GM12801 (cell line): ENCODE measurements around the gene UBXN4.

Experiments
- CTCF ChIP-seq: IDR thresholded peaks from one replicate; pipeline ENCODE4 v1.5.1; 2011; ENCODE audit warnings: control low read depth; ENCODE audit not compliant: insufficient read length; ENCODE audit errors: extremely low read depth

The UBXN4 gene

DNA sequence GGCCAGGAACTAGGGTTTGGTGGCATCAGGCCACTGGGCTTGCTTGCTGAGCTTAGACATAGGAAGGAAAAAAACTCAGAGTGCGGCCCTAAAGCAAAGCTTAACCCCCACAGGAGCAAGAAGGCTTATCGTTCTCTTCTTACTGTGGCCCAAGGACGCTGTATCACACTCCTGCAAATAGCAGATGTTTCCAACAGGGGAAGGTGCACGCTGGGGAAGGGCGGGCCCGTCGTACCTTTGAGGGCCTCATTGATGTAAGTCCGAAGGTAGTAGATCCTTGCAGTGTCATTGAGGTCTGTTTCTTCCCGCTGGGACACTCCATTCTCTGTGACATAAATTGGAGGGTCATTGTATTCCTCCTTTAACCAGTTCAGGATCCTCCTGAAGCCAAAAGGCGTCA lies 48.8 kb downstream of the UBXN4 start:
- TF ChIP-seq CTCF = no peak

DNA sequence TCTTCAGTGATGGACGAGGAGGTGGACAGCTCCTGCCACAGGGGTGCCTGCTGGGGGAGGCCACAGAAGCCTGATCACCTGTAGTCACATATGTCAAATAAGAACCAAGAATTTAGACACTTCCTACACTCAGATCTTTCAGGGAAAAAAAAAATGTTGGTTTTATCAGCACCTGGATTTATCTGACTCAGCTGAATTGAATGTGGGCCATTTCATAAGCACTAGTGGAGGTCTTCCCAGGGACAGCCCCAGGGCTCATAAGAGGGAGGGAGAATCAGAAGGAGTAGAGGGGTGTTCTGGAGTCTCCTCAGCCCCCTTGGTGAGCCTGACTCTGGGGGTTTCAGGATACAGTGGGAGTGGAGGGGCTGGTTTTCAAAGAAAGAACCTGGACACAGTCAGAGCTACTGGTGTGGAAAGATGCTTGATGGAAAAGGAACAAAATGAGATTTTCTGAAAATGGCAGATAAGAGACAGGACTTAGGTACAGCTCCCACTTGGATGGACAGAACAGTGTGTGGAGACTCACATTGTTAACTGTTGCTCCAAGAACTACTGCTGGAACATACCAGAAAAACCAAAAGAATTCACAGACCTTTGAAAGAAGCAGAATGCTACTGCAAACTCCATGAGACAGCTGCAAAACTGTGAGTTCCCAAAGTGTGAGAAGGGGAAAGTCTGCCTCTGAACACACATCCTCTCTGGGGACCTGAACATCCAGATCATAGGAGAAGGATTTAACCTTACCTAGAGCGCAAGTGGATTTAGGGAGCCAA lies 49.9 kb downstream of the UBXN4 start:
- TF ChIP-seq CTCF = no peak

GRCh38 chr2:135792401-135793150 lies 50.9 kb downstream of the UBXN4 start:
- no peak for TF ChIP-seq CTCF

- TF ChIP-seq CTCF = no peak
Measured at GRCh38 chr2:135796606-135797005, 55.0 kb downstream of the UBXN4 start.

DNA sequence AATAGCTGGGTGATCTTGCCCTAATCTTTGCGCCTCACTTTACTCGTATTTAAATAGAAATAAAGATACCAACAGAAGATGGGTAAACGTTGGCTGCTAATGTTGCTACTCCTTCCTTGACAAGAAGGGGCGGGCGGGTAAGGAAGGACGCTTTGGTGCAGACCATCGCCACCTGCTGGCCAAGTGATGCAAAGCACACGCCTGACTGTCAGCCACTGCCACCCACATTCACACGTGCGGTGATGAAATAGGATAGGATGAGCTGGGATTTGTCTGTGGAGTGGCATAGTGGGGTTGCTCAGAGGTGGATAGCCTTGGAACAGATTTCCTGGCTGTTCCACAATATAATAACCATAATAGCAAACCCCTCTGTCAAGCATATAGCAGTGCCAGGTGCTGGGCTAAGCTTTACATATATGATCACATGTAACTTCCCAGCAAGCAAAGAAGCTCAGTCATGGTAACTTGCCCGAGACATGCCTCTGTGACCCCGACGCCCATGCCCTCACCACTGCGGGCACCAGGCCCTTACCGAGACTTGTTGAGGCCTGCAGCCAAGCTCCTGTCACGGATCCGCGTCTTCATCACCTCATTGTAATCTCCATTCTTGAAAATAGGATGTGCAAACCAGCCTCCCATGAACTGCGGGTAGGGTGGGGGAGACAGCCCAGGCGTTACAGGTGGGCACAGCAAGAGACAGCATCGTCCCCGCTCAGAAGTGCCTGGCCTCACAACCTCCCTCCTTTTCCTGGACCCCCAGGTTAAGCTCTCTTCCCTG lies 56.0 kb downstream of the UBXN4 start:
- peak; percentile 36 for TF ChIP-seq CTCF

DNA sequence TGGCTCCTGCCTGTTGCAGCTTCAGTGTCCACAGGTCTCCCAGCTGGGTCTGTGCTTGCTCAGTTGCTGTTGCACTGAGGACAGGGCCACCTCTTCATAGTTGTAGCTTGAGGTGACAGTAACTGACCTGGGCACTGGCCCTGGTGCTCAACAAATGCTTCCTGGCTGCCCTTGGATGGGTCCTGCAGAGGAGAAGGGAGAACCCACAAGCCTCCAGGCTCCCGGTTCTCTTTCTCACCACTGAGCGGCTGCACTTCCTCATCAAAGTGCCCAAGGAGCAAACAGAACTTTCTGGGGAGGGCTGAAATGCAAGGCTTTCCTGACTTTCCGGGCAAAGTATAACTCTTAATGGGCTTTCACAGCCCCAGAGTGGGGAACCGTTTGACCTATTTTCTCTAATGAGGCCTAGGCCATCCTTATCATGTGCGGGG lies 56.6 kb downstream of the UBXN4 start:
- no peak for TF ChIP-seq CTCF

DNA sequence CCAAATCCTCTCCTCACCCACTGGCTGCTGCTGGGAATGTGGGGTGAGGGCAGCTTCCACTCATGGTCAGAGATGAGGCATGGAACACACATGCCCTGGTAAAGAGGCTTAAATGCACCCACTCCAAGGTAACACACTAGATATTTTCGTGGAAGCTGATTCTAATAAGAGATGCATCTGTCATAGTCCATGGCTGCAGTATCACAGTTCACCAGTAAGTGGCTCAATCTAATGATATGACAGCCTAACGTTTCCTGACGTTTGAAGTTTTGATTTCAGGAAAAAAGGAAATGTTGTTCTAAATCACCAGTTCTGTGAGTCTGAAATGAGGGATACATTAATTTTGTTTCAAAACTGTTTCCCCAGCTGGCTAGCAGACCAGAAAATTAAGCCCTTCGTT lies 57.1 kb downstream of the UBXN4 start:
- TF ChIP-seq CTCF = no peak
